Fibroblast of villous mesenchyme (primary cell): ENCODE measurements around the gene XRCC4. TPM values are rescaled to one million over a fixed set of nuclear protein-coding genes. Genes with fewer than 3 reads are reported as not detected.
A peak's percentile ranks its signal among the peaks of the same experiment; 100 is the strongest.

Source experiments
- DNase-seq: peaks from one replicate; pipeline ENCODE4 v3.0.0-alpha.2; 2010; ENCODE audit warnings: low read depth
- H3K4me3 ChIP-seq: 2 replicates; pipeline ENCODE4 v1.5.1; 2011; ENCODE audit warnings: low read depth, mild to moderate bottlenecking, low read length
- total RNA-seq: library from RNA; depleted of rRNA; stranded (reverse); fragments of >200 nt; gene quantifications from 2 replicates; pipeline ENCODE4 v1.2.3, GENCODE V29; 2012
- TF ChIP-seq, protein P1 (sequence below): IDR thresholded peaks from 2 replicates; pipeline ENCODE4 v1.5.1; 2012; ENCODE audit warnings: low read depth, mild to moderate bottlenecking, low read length; ENCODE audit not compliant: insufficient read depth

XRCC4 gene
- total RNA-seq, 1 donor, result 13.0 TPM

DNA sequence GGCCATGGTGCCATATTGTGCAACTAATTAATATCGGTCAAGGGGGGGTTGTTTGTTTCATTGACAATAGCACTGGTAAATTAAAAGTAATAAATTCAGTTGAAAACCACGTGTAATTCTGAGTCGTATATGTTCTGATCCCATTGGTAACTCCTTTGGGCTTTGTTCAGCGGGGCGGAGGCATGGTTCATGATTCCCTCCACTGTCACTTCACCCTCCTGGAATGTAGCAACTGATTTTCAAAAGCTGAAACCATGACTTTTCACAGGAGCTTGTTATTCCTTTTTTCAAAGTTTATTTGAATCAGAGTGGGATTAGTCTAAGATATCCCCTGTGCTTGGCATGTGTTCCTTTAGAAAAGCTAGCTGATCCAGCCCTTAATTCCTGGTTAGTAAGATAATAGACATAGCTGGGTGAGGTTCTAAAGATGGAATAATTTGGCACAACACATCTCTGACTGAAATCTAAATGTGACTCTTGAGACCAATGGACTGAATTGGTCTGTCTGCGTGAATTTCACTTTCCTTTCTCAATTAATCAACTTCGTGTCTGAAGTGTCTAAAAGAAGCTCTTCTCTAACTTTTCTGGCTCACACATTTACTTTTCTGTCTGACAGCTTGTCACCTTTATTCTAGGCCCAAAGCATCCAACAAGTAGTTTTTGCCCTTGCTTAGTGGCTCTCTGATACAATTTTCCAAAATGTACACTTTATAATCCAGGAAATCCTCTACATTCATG lies 208.5 kb downstream of the XRCC4 start:
- DNase-seq, result no peak
- TF ChIP-seq, protein P1, sequence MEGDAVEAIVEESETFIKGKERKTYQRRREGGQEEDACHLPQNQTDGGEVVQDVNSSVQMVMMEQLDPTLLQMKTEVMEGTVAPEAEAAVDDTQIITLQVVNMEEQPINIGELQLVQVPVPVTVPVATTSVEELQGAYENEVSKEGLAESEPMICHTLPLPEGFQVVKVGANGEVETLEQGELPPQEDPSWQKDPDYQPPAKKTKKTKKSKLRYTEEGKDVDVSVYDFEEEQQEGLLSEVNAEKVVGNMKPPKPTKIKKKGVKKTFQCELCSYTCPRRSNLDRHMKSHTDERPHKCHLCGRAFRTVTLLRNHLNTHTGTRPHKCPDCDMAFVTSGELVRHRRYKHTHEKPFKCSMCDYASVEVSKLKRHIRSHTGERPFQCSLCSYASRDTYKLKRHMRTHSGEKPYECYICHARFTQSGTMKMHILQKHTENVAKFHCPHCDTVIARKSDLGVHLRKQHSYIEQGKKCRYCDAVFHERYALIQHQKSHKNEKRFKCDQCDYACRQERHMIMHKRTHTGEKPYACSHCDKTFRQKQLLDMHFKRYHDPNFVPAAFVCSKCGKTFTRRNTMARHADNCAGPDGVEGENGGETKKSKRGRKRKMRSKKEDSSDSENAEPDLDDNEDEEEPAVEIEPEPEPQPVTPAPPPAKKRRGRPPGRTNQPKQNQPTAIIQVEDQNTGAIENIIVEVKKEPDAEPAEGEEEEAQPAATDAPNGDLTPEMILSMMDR, result no peak
- no peak overlapping the region for H3K4me3 ChIP-seq

- TF ChIP-seq, protein P1, result no peak
- H3K4me3 ChIP-seq, result no peak overlapping the region
- DNase-seq, result no peak
Observed at GRCh38 chr5:83294246-83294645, 216.9 kb downstream of the XRCC4 start.

GRCh38 chr5:83299353-83299752 lies 222.0 kb downstream of the XRCC4 start:
- no peak overlapping the region for H3K4me3 ChIP-seq
- no peak for DNase-seq
- TF ChIP-seq, protein P1, result no peak

DNA sequence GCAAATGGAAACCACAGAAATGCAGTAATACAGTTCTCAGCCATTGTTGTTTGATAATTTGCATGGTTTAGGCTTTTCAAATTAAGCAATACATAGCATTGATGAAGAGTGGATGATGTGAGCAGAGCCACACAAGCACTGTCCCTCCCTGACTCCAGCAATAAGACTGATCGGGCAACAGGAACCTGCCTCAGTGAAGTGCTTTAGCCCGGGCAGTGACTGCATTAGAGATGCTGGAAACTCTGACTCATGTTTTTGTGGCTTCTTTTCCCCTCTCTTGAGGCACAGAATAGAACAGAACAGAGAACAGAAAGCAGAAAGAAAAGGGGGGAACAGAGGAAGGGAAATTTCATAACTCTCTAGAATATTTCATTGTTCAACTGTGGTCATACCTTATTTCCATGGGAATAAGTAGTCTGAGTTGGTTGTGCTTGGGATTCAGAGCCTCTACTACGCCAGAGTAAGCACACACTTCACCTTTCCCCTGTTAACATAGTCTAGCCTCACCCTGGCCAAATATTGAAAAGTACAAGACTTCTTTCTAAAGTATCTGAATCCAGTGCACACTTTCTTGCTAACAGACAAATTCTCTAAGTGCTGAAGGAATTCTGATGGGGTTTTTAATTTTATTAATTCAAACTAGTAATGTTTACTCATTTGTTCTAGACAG lies 229.4 kb downstream of the XRCC4 start:
- H3K4me3 ChIP-seq, result no peak overlapping the region
- DNase-seq, result peak; percentile 75
- TF ChIP-seq, protein P1, result no peak

DNA sequence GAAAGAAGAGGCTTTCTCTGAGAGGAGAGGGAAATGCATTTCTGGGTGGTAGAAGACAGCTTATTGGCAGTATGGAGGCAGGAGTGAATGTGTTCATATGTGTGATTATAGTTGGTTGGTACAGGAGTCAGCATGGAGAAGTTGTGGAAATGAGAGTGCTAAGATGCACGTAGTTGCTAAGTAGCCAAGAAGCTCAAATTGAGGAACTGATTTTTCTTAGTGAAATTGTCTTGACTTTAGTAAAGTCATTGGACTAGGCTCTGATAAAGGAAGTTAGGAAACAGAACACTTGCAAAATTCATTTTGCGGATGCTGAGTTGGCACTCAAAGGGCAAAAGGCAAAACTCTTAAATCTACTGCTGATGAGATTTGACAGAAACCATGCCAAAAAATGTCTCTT lies 235.3 kb downstream of the XRCC4 start:
- TF ChIP-seq, protein P1, result no peak
- no peak overlapping the region for H3K4me3 ChIP-seq
- DNase-seq, result no peak

DNA sequence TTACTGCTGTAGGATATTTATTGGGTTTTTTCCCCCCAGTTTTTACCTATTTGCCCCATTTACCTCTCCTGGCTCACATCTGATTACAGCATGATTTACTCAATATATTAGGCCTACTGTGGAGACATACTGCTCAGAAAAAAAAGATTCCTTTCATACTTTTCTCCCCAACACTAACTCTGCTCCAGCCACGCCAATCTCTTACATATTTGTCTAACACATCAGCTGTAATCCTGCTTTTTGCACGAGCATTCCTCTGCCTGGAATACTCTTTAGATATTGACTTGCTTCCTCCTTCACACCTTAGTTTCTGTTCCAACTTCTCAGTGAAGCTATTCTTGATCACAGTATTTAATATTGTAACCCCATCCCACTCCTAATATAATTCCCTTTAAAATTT lies 236.1 kb downstream of the XRCC4 start:
- TF ChIP-seq, protein P1, result no peak
- DNase-seq, result peak; percentile 19
- no peak overlapping the region for H3K4me3 ChIP-seq
